Activated CD4-positive, alpha-beta T cell treated with anti-CD3 and anti-CD28 coated beads for 4 hours (primary cell): Measurements from ENCODE around the gene HMX1.

Source experiments
- DNase-seq, 2 donors: peaks; one replicate each; pipeline ENCODE4 v3.0.0-alpha.2; 2020

The HMX1 gene

GRCh38 chr4:8871417-8872401, at the start of gene HMX1:
HMX1 (minus strand) TSS chr4:8871839; CDS start chr4:8871614, 225 bp downstream.
- DNase-seq, result no peak

GRCh38 chr4:8920969-8921368, 49.3 kb upstream of the HMX1 start:
- no peak for DNase-seq

GRCh38 chr4:8920289-8920965, 48.8 kb upstream of the HMX1 start:
- no peak for DNase-seq

GRCh38 chr4:8919651-8920288, 48.1 kb upstream of the HMX1 start:
- DNase-seq, result no peak

- DNase-seq, result peak; percentile 21 to 42
Measured at GRCh38 chr4:8917868-8918783, 46.5 kb upstream of the HMX1 start.

GRCh38 chr4:8917321-8917811, 45.7 kb upstream of the HMX1 start:
- DNase-seq, result no peak

GRCh38 chr4:8916906-8917305, 45.3 kb upstream of the HMX1 start:
- no peak for DNase-seq

GRCh38 chr4:8916351-8916885, 44.8 kb upstream of the HMX1 start:
- no peak for DNase-seq

GRCh38 chr4:8915201-8916200, 43.9 kb upstream of the HMX1 start:
- no peak for DNase-seq

GRCh38 chr4:8914461-8915171, 43.0 kb upstream of the HMX1 start:
- DNase-seq, result no peak

GRCh38 chr4:8913858-8914460, 42.3 kb upstream of the HMX1 start:
- no peak for DNase-seq

- no peak for DNase-seq
Measured at GRCh38 chr4:8913121-8913857, 41.6 kb upstream of the HMX1 start.

GRCh38 chr4:8912506-8912905, 40.9 kb upstream of the HMX1 start:
- no peak for DNase-seq

GRCh38 chr4:8912089-8912455, 40.4 kb upstream of the HMX1 start:
- no peak for DNase-seq

GRCh38 chr4:8911316-8912088, 39.9 kb upstream of the HMX1 start:
- no peak for DNase-seq

- DNase-seq, result no peak
Measured at GRCh38 chr4:8910822-8911315, 39.2 kb upstream of the HMX1 start.

- no peak for DNase-seq
Measured at GRCh38 chr4:8910100-8910821, 38.6 kb upstream of the HMX1 start.
